Trophoblast cell (in vitro differentiated cells and primary cell): ENCODE measurements around the gene FAM210B.

Source experiments
- DNase-seq, 2 donors: peaks; one replicate each; pipeline ENCODE4 v3.0.0-alpha.2; 2016
- H2AFZ ChIP-seq: 2 replicates; pipeline ENCODE4 v1.6.1; 2013; ENCODE audit warnings: low read length, moderate library complexity, mild to moderate bottlenecking; ENCODE audit not compliant: insufficient read depth, poor library complexity
- H2AK5ac ChIP-seq: 2 replicates; pipeline ENCODE4 v1.6.1; 2013; ENCODE audit warnings: mild to moderate bottlenecking, low read length
- H2BK120ac ChIP-seq: 2 replicates; pipeline ENCODE4 v1.6.1; 2013; ENCODE audit warnings: low read length, mild to moderate bottlenecking, moderate library complexity; ENCODE audit not compliant: insufficient read depth, poor library complexity
- H2BK12ac ChIP-seq: 2 replicates; pipeline ENCODE4 v1.6.1; 2013; ENCODE audit warnings: mild to moderate bottlenecking, low read length, moderate library complexity
- H2BK5ac ChIP-seq: 2 replicates; pipeline ENCODE4 v1.6.1; 2013; ENCODE audit warnings: low read length, low read depth, moderate library complexity, mild to moderate bottlenecking; ENCODE audit not compliant: poor library complexity
- H3K14ac ChIP-seq: 2 replicates; pipeline ENCODE4 v1.6.1; 2013; ENCODE audit warnings: mild to moderate bottlenecking, low read length
- H3K18ac ChIP-seq: 2 replicates; pipeline ENCODE4 v1.6.1; 2013; ENCODE audit warnings: mild to moderate bottlenecking, low read length
- H3K23ac ChIP-seq: 2 replicates; pipeline ENCODE4 v1.6.1; 2013; ENCODE audit warnings: low read length
- H3K27ac ChIP-seq: 2 replicates; pipeline ENCODE4 v1.5.1; 2013; ENCODE audit warnings: low read depth, mild to moderate bottlenecking, inconsistent platforms, low read length, moderate library complexity
- H3K27me3 ChIP-seq: 2 replicates; pipeline ENCODE4 v1.6.1; 2013; ENCODE audit warnings: inconsistent platforms, mild to moderate bottlenecking, low read length, moderate library complexity; ENCODE audit not compliant: insufficient read depth
- H3K36me3 ChIP-seq, 2 experiments: 1 replicate in 1 of 2; 2 replicates in 1 of 2; pipeline ENCODE4 v1.6.1; 2013; ENCODE audit warnings: low read length in 2 of 2, mild to moderate bottlenecking in 2 of 2, moderate library complexity in 1 of 2; ENCODE audit not compliant: insufficient read depth in 2 of 2, control insufficient read depth in 1 of 2
- H3K4ac ChIP-seq: 2 replicates; pipeline ENCODE4 v1.6.1; 2013; ENCODE audit warnings: low read depth, mild to moderate bottlenecking, low read length, moderate library complexity
- H3K4me1 ChIP-seq, 2 experiments: 1 replicate in 1 of 2; 2 replicates in 1 of 2; pipeline ENCODE4 v1.6.1; 2013; ENCODE audit warnings: low read length in 2 of 2, mild to moderate bottlenecking in 2 of 2, moderate library complexity in 1 of 2; ENCODE audit not compliant: insufficient read depth in 2 of 2, control insufficient read depth in 1 of 2
- H3K4me2 ChIP-seq: 2 replicates; pipeline ENCODE4 v1.6.1; 2013; ENCODE audit warnings: inconsistent platforms, mild to moderate bottlenecking, low read length, moderate library complexity
- H3K4me3 ChIP-seq: 2 replicates; pipeline ENCODE4 v1.5.1; 2013; ENCODE audit warnings: mild to moderate bottlenecking, low read depth, low read length, inconsistent platforms
- H3K79me1 ChIP-seq: one replicate; pipeline ENCODE4 v1.6.1; 2013; ENCODE audit warnings: low read length
- H3K79me2 ChIP-seq: 2 replicates; pipeline ENCODE4 v1.6.1; 2013; ENCODE audit warnings: low read length, mild to moderate bottlenecking; ENCODE audit not compliant: control insufficient read depth, insufficient read depth, poor library complexity
- H3K9ac ChIP-seq: 2 replicates; pipeline ENCODE4 v1.6.1; 2013; ENCODE audit warnings: mild to moderate bottlenecking, low read length
- H3K9me3 ChIP-seq: 2 replicates; pipeline ENCODE4 v1.6.1; 2013; ENCODE audit warnings: low read depth, mild to moderate bottlenecking, control low read depth, inconsistent platforms, low read length; ENCODE audit not compliant: insufficient read depth
- H4K12ac ChIP-seq: 2 replicates; pipeline ENCODE4 v1.6.1; 2013; ENCODE audit warnings: low read depth, mild to moderate bottlenecking, low read length, moderate library complexity
- H4K8ac ChIP-seq: 2 replicates; pipeline ENCODE4 v1.6.1; 2013; ENCODE audit warnings: low read depth, mild to moderate bottlenecking, low read length, moderate library complexity
- H4K91ac ChIP-seq: one replicate; pipeline ENCODE4 v1.6.1; 2013; ENCODE audit warnings: low read depth, mild to moderate bottlenecking, low read length, moderate library complexity
- WGBS: extraction: QIAGEN DNeasy Blood & Tissue Kit; methylation state at CpG from one replicate; pipeline ENCODE4 v1.1.7; 2013; ENCODE audit warnings: missing lambda C conversion rate; ENCODE audit not compliant: insufficient read length, insufficient coverage; ENCODE audit errors: extremely low coverage; 5-methylcytosine and 5-hydroxymethylcytosine counted together

FAM210B gene

DNA sequence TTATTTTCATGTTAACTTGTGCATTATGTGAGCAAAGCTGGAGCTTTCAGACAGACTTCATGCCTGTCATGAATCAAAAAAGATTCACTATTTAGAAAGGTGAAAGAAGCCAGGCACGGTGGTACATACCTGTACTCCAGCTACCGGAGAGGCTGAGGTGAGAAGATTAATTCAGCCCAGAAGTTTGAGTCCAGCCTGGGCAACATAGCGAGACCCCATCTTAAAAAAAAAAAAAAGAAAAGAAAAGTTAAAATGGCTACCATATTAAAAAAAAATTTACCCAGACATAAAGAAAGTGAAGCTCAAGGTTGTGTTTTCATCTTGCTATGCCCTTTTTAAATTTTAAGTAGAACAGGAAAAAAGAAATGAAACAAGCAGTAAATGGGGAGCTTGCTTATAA is 54.2 kb downstream of the FAM210B start:
- Histone ChIP-seq H3K4ac (no peak overlapping the region), H3K14ac (no peak overlapping the region)
- DNase-seq, result no peak

DNA sequence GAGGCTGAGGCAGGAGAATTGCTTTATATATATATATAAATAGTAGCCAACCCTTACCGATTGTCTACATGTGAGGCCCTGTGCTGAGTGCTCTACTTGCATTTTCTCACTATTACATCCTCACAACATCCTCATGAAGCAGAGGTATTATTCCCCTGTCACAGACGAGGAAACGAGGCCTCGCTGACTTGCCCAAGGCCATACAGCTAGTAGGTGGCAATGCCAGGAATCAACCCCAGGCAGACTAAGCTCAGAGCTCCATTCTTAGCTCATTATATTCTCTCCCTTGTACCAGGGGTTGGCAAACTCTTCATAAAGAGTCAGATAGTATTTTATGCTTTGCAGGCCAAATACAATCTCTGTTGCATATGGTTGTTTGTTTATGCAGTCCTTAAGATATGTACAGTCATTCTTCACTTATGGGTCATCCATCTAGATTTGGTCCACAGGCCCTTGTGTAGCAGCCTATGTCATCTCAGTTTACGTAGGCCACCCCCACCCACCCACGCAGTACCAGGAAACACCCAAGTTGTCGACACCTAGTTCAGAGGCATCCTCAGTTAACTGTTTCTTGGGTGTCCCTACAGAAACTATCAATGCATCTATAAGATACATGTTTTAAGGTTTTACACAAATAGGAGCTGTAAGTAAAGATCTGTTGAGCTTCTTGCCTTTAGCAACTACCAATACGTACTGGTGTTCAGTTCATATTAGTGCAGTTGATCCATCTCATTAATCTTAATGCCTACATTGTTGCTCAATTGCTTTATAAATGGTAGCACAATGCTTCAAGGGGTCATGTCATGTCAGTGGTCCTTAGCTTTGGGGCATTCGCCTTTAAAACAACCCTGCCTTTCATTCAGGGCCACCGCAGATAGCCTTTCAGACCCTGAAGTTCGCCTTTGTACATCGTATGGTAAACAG is 56.3 kb downstream of the FAM210B start:
- Histone ChIP-seq H3K23ac (no peak overlapping the region), H3K79me2 (no peaks in the 10 kb centered on the region), H4K8ac (no peak overlapping the region), H3K14ac (no peak overlapping the region), H3K9ac (no peak overlapping the region), H3K79me1 (no peaks in the 10 kb centered on the region), H2BK5ac (no peak overlapping the region), H3K27me3 (no peaks in the 10 kb centered on the region), H4K91ac (no peak overlapping the region), H4K12ac (no peak overlapping the region), H3K4ac (no peak overlapping the region), H3K36me3 (no peaks in the 10 kb centered on the region), H2AFZ (no peak overlapping the region), H3K4me3 (no peak overlapping the region), H3K9me3 (no peaks in the 10 kb centered on the region), H2AK5ac (no peak overlapping the region), H3K4me2 (no peak overlapping the region), H3K4me1 (no peaks in the 10 kb centered on the region), H2BK120ac (no peak overlapping the region), H3K18ac (no peak overlapping the region), H3K27ac (no peak overlapping the region), H2BK12ac (no peak overlapping the region)
- WGBS, result no CpG with 5 or more reads among the region's 12 CpGs
- DNase-seq, result no peak

More for the DNA sequence above, 54.2 kb downstream of the FAM210B start:
- H3K36me3 ChIP-seq, result peaks cover 2% of the 10 kb centered on the region in 2 experiments
- H3K4me3 ChIP-seq, result no peak overlapping the region
- H3K23ac ChIP-seq, result no peak overlapping the region
- no peak overlapping the region for H4K12ac ChIP-seq
- H3K9me3 ChIP-seq, result no peaks in the 10 kb centered on the region
- no peak overlapping the region for H3K18ac ChIP-seq
- no peaks in the 10 kb centered on the region for H3K27me3 ChIP-seq
- no peaks in the 10 kb centered on the region for H3K4me1 ChIP-seq
- H2AK5ac ChIP-seq, result no peak overlapping the region
- H4K8ac ChIP-seq, result no peak overlapping the region
- H2BK12ac ChIP-seq, result no peak overlapping the region
- H3K27ac ChIP-seq, result no peak overlapping the region
- no CpG with 5 or more reads among the region's 3 CpGs for WGBS
- H3K79me1 ChIP-seq, result no peaks in the 10 kb centered on the region
- no peak overlapping the region for H2BK120ac ChIP-seq
- no peak overlapping the region for H3K9ac ChIP-seq
- H4K91ac ChIP-seq, result no peak overlapping the region
- no peak overlapping the region for H2BK5ac ChIP-seq
- no peak overlapping the region for H2AFZ ChIP-seq
- H3K79me2 ChIP-seq, result no peaks in the 10 kb centered on the region
- H3K4me2 ChIP-seq, result no peak overlapping the region

DNA sequence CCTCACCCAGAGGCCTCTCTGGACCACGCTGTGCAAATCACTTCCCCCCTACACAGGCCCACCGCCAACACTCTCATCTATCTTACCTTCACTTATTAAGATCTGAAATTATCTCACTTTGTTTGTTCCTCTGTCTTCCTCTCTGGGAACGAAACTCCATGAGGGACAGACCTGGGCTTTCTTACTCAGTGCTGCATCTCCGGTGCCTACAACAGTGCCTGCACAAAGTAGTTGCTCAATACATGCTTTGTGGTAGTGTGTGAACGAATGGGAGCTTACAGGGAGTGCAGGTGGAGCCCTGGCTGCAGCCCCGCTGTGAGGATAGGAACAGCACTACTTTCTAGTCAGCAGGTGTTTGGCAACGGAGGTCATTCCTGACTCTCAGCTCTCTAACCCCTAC is 58.6 kb downstream of the FAM210B start:
- no peaks in the 10 kb centered on the region for H3K27me3 ChIP-seq
- H3K23ac ChIP-seq, result no peak overlapping the region
- no peaks in the 10 kb centered on the region for H3K79me2 ChIP-seq
- no peaks in the 10 kb centered on the region for H3K9me3 ChIP-seq
- DNase-seq, result no peak
- no peaks in the 10 kb centered on the region for H3K79me1 ChIP-seq
- H3K36me3 ChIP-seq, result no peaks in the 10 kb centered on the region
- no peak overlapping the region for H3K27ac ChIP-seq
- no peak overlapping the region for H3K4ac ChIP-seq
- H2AK5ac ChIP-seq, result no peak overlapping the region
- H3K18ac ChIP-seq, result no peak overlapping the region
- H4K8ac ChIP-seq, result no peak overlapping the region
- no peak overlapping the region for H4K12ac ChIP-seq
- no peak overlapping the region for H3K14ac ChIP-seq
- H2BK12ac ChIP-seq, result no peak overlapping the region
- whole genome bisulfite sequencing, result no CpG with 5 or more reads among the region's 7 CpGs
- no peak overlapping the region for H2BK120ac ChIP-seq
- no peak overlapping the region for H2BK5ac ChIP-seq
- no peak overlapping the region for H3K4me3 ChIP-seq
- H3K4me2 ChIP-seq, result no peak overlapping the region
- H2AFZ ChIP-seq, result no peak overlapping the region
- no peak overlapping the region for H4K91ac ChIP-seq
- H3K4me1 ChIP-seq, result peaks cover 3 to 5% of the 10 kb centered on the region in 2 experiments
- H3K9ac ChIP-seq, result no peak overlapping the region

DNA sequence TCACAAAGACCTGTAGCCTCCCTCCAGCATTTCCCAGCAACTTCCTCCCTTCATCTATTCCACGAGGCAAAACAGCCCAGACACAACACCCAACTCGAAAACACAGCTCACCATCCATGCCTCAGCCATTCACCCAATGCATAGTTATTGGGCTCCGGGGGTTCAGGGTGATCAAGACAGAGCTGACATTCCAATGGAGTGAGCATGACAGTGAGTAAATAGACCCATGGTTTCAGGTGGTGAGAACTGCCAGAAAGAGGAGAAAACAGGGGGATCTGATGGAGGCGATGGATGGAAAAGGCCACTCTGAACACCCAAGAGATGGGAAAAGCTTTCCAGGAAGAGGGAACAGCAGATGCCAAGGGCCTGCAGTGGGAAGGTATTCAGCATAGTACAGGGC is 59.1 kb downstream of the FAM210B start:
- H3K4ac ChIP-seq, result no peak overlapping the region
- H3K9me3 ChIP-seq, result no peaks in the 10 kb centered on the region
- peaks cover 3 to 8% of the 10 kb centered on the region in 2 experiments for H3K4me1 ChIP-seq
- no CpG with 5 or more reads among the region's 4 CpGs for WGBS
- no peak overlapping the region for H2BK5ac ChIP-seq
- H3K23ac ChIP-seq, result no peak overlapping the region
- DNase-seq, result no peak
- no peak overlapping the region for H2AFZ ChIP-seq
- no peak overlapping the region for H3K14ac ChIP-seq
- H3K4me2 ChIP-seq, result no peak overlapping the region
- H3K36me3 ChIP-seq, result no peaks in the 10 kb centered on the region
- no peak overlapping the region for H4K91ac ChIP-seq
- no peak overlapping the region for H3K18ac ChIP-seq
- no peak overlapping the region for H2BK120ac ChIP-seq
- H3K79me2 ChIP-seq, result no peaks in the 10 kb centered on the region
- H2AK5ac ChIP-seq, result no peak overlapping the region
- no peak overlapping the region for H3K4me3 ChIP-seq
- no peak overlapping the region for H3K27ac ChIP-seq
- no peak overlapping the region for H4K8ac ChIP-seq
- H3K9ac ChIP-seq, result no peak overlapping the region
- H4K12ac ChIP-seq, result no peak overlapping the region
- no peaks in the 10 kb centered on the region for H3K27me3 ChIP-seq
- no peak overlapping the region for H2BK12ac ChIP-seq
- no peaks in the 10 kb centered on the region for H3K79me1 ChIP-seq
